HCT116 (cell line): ENCODE results near the gene ST7L. TPM values are rescaled to one million over a fixed set of nuclear protein-coding genes. Genes with fewer than 3 reads are reported as not detected.

Experiments used
- ATAC-seq: fragments of 200-7000 bp; cut with Tn5 transposase; 2 replicates; pipeline ENCODE4 v1.9.1; 2020; ENCODE audit warnings: mild to moderate bottlenecking, moderate library complexity
- BruUV-seq: library from RNA; stranded (reverse); fragments of 400-500 nt; replicated peaks from 2 replicates; lab custom pipeline; 2021; lab: Mats Ljungman, UMichigan
- CTCF ChIA-PET: fragments of 300-600 bp; sonication (Branson Sonifier 250); formaldehyde crosslinking; loops from one replicate; lab custom pipeline; 2021; ENCODE audit warnings: antibody characterized with exemption; lab: Charles Lee
- POLR2A ChIA-PET: fragments of 300-600, 350-600 bp; sonication (Branson Sonifier 250); formaldehyde crosslinking; loops from one replicate; lab custom pipeline; 2021; ENCODE audit warnings: antibody characterized with exemption; lab: Charles Lee
- RAD21 ChIA-PET, 2 experiments: fragments of 300-600 bp; sonication (Branson Sonifier 250); formaldehyde crosslinking; loops; one replicate each; lab custom pipeline; 2023; ENCODE audit warnings: low total read pairs in 2 of 2; ENCODE audit not compliant: uncharacterized antibody in 2 of 2, unreplicated experiment in 2 of 2, low non-redundant PET in 1 of 2; lab: Charles Lee
- DNase-seq: peaks from one replicate; pipeline ENCODE4 v3.0.0-alpha.2; 2010; ENCODE audit warnings: low read depth, low spot score
- H2AFZ ChIP-seq: fragments of 200-600 bp; shearing (Covaris generic), sonication (generic); 2 replicates; pipeline ENCODE4 v1.6.1; 2017; ENCODE audit warnings: low read depth, mixed run types, mixed read lengths, antibody characterized with exemption, low read length; ENCODE audit not compliant: poor library complexity, severe bottlenecking
- H3K27ac ChIP-seq: 2 replicates; pipeline ENCODE4 v1.5.1; 2012; ENCODE audit warnings: low read depth, low read length
- H3K27me3 ChIP-seq: fragments of 200-600 bp; sonication (generic); 2 replicates; pipeline ENCODE4 v1.6.1; 2016; ENCODE audit warnings: mixed run types, low read length, mixed read lengths; ENCODE audit not compliant: insufficient read depth
- H3K36me3 ChIP-seq, 2 experiments: fragments of 200-500 bp in 1 of 2; fragments of 200-600 bp in 1 of 2; sonication (Bioruptor generic) in 1 of 2; sonication (generic) in 1 of 2; 2 replicates each; pipeline versions ENCODE4 v1.5.1 to v1.6.1; 2014 to 2016; ENCODE audit warnings: low read length in 2 of 2, inconsistent platforms in 1 of 2, mixed read lengths in 1 of 2, mixed run types in 1 of 2; ENCODE audit not compliant: insufficient read depth in 2 of 2, control insufficient read depth in 1 of 2
- H3K4me1 ChIP-seq, 2 experiments: fragments of 200-600 bp in 1 of 2; sonication (generic) in 1 of 2; 2 replicates each; pipeline versions ENCODE4 v1.5.1 to v1.6.1; 2012 to 2017; ENCODE audit warnings: low read length in 2 of 2, inconsistent platforms in 1 of 2, mild to moderate bottlenecking in 1 of 2, mixed read lengths in 1 of 2, mixed run types in 1 of 2, moderate library complexity in 1 of 2; ENCODE audit not compliant: insufficient read depth in 2 of 2, control insufficient read depth in 1 of 2
- H3K4me2 ChIP-seq: fragments of 200-600 bp; sonication (generic); 2 replicates; pipeline ENCODE4 v1.6.1; 2017; ENCODE audit warnings: mixed run types, low read length, mixed read lengths
- H3K4me3 ChIP-seq, 2 experiments: fragments of 200-600 bp in 1 of 2; sonication (generic) in 1 of 2; replicated peaks in 1 of 2; 2 replicates each; pipeline ENCODE4 v1.5.1; 2011 to 2016; ENCODE audit warnings: low read length in 2 of 2, control low read depth in 1 of 2, low read depth in 1 of 2, mild to moderate bottlenecking in 1 of 2, mixed read lengths in 1 of 2, mixed run types in 1 of 2
- H3K79me2 ChIP-seq: fragments of 200-600 bp; sonication (generic); 2 replicates; pipeline ENCODE4 v1.6.1; 2017; ENCODE audit warnings: mild to moderate bottlenecking, mixed run types, low read length, moderate library complexity, mixed read lengths; ENCODE audit not compliant: insufficient read depth
- H3K9ac ChIP-seq: fragments of 200-600 bp; sonication (generic); 2 replicates; pipeline ENCODE4 v1.6.1; 2016; ENCODE audit warnings: low read length, mixed read lengths
- H3K9me2 ChIP-seq: fragments of 200-600 bp; sonication (generic), shearing (Covaris generic); 2 replicates; pipeline ENCODE4 v1.6.1; 2017; ENCODE audit warnings: mixed run types, mild to moderate bottlenecking, moderate library complexity; ENCODE audit not compliant: insufficient read depth
- H3K9me3 ChIP-seq, 2 experiments: fragments of 200-500 bp in 1 of 2; fragments of 200-600 bp in 1 of 2; sonication (Bioruptor generic) in 1 of 2; sonication (generic) in 1 of 2; 2 replicates each; pipeline ENCODE4 v1.6.1; 2014 to 2017; ENCODE audit warnings: low read length in 2 of 2, mixed read lengths in 2 of 2, inconsistent platforms in 1 of 2, low read depth in 1 of 2, mild to moderate bottlenecking in 1 of 2, mixed run types in 1 of 2, moderate library complexity in 1 of 2; ENCODE audit not compliant: control insufficient read depth in 1 of 2, insufficient read depth in 1 of 2
- H4K20me1 ChIP-seq: fragments of 200-600 bp; sonication (generic), shearing (Covaris generic); 2 replicates; pipeline ENCODE4 v1.6.1; 2017; ENCODE audit warnings: mixed run types, mild to moderate bottlenecking, moderate library complexity; ENCODE audit not compliant: insufficient read depth
- CBX3 ChIP-seq: IDR thresholded peaks from 2 replicates; pipeline ENCODE4 v1.6.1; 2012; ENCODE audit warnings: low read depth
- EGR1 ChIP-seq: IDR thresholded peaks from 2 replicates; pipeline ENCODE4 v1.6.1; 2012; ENCODE audit warnings: low read depth
- ELF1 ChIP-seq: IDR thresholded peaks from 2 replicates; pipeline ENCODE4 v1.6.1; 2012; ENCODE audit warnings: low read depth, borderline replicate concordance
- EZH2 ChIP-seq: fragments of 200-600 bp; sonication (generic); IDR thresholded peaks from 2 replicates; pipeline ENCODE4 v1.6.1; 2017; ENCODE audit warnings: antibody characterized with exemption, mixed run types
- EZH2phosphoT487 ChIP-seq: fragments of 200-600 bp; IDR thresholded peaks from 2 replicates; pipeline ENCODE4 v1.6.1; 2018; ENCODE audit warnings: antibody characterized with exemption, borderline replicate concordance
- FOSL1 ChIP-seq: IDR thresholded peaks from 2 replicates; pipeline ENCODE4 v1.6.1; 2012; ENCODE audit warnings: low read depth
- JUND ChIP-seq: IDR thresholded peaks from 2 replicates; pipeline ENCODE4 v1.6.1; 2012
- RAD21 ChIP-seq: IDR thresholded peaks from 2 replicates; pipeline ENCODE4 v1.6.1; 2012; ENCODE audit warnings: low read depth, mild to moderate bottlenecking
- SIN3A ChIP-seq: IDR thresholded peaks from 2 replicates; pipeline ENCODE4 v1.6.1; 2012; ENCODE audit warnings: low read depth
- SP1 ChIP-seq: IDR thresholded peaks from 2 replicates; pipeline ENCODE4 v1.6.1; 2012; ENCODE audit warnings: low read depth
- SRF ChIP-seq: IDR thresholded peaks from 2 replicates; pipeline ENCODE4 v1.6.1; 2012; ENCODE audit warnings: low read depth
- TCF7L2 ChIP-seq: IDR thresholded peaks from 2 replicates; pipeline ENCODE4 v1.7.0; 2011; ENCODE audit warnings: borderline replicate concordance, inconsistent platforms; ENCODE audit not compliant: insufficient read depth, insufficient read length; ENCODE audit errors: extremely low read depth
- ZFX ChIP-seq: fragments of 450-650 bp; IDR thresholded peaks from 2 replicates; pipeline ENCODE4 v1.6.1; 2017
- intact Hi-C: fragments of 100-400 bp; cut with micrococcal nuclease; formaldehyde crosslinking; loops from 2 replicates; pipeline ENCODE4 v1.10.0; 2022
- total RNA-seq: library from RNA; stranded (reverse); gene quantifications from one replicate; pipeline ENCODE4 v1.2.1, GENCODE V29; 2021; ENCODE audit not compliant: unreplicated experiment
- TF ChIP-seq, protein P1 (sequence below): IDR thresholded peaks from 2 replicates; pipeline ENCODE4 v1.6.1; 2012; ENCODE audit warnings: low read depth
- TF ChIP-seq, protein P2 (sequence below): IDR thresholded peaks from 2 replicates; pipeline ENCODE4 v1.6.1; 2011; ENCODE audit warnings: mild to moderate bottlenecking, low read length, moderate library complexity; ENCODE audit not compliant: insufficient replicate concordance; ENCODE audit errors: extremely low read depth
- TF ChIP-seq, protein P3 (sequence below), 3 experiments: fragments of 200-600 bp in 1 of 3; sonication (generic) in 1 of 3; IDR thresholded peaks in 2 of 3; conservative IDR thresholded peaks in 1 of 3; 2 replicates each; pipeline ENCODE4 v1.5.1; 2012 to 2017; ENCODE audit warnings: low read depth in 2 of 3, low read length in 2 of 3, antibody characterized with exemption in 1 of 3, borderline replicate concordance in 1 of 3, control low read depth in 1 of 3, mild to moderate bottlenecking in 1 of 3, mixed read lengths in 1 of 3, mixed run types in 1 of 3, moderate library complexity in 1 of 3; ENCODE audit not compliant: insufficient read depth in 1 of 3
- TF ChIP-seq, protein P4 (sequence below): IDR thresholded peaks from 2 replicates; pipeline ENCODE4 v1.6.1; 2012

ST7L gene
- total RNA-seq, 1 experiment from 2014 or later, result 19.9 TPM

DNA sequence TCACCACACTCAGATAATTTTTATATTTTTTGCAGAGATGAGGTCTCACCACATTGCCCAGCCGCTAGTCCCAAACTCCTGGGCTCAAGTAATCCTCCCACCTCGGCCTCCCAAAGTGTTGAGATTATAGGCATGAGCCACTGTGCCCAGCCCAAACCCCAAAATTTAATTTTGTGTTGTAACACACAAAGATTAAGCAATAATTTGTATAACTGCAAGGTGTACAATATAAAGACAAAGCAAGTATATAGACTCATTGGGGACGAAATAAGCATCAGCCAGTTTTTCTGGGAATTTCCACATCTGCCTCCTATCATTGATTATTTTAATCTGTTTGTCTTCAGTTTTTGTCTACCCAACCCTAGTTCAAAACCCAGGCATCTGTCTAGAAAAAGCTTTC, 42.7 kb downstream of the ST7L start (continued):
- TF ChIP-seq, protein P1, sequence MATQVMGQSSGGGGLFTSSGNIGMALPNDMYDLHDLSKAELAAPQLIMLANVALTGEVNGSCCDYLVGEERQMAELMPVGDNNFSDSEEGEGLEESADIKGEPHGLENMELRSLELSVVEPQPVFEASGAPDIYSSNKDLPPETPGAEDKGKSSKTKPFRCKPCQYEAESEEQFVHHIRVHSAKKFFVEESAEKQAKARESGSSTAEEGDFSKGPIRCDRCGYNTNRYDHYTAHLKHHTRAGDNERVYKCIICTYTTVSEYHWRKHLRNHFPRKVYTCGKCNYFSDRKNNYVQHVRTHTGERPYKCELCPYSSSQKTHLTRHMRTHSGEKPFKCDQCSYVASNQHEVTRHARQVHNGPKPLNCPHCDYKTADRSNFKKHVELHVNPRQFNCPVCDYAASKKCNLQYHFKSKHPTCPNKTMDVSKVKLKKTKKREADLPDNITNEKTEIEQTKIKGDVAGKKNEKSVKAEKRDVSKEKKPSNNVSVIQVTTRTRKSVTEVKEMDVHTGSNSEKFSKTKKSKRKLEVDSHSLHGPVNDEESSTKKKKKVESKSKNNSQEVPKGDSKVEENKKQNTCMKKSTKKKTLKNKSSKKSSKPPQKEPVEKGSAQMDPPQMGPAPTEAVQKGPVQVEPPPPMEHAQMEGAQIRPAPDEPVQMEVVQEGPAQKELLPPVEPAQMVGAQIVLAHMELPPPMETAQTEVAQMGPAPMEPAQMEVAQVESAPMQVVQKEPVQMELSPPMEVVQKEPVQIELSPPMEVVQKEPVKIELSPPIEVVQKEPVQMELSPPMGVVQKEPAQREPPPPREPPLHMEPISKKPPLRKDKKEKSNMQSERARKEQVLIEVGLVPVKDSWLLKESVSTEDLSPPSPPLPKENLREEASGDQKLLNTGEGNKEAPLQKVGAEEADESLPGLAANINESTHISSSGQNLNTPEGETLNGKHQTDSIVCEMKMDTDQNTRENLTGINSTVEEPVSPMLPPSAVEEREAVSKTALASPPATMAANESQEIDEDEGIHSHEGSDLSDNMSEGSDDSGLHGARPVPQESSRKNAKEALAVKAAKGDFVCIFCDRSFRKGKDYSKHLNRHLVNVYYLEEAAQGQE, result no peak
- TF ChIP-seq, all 23 proteins: peak for 0

DNA sequence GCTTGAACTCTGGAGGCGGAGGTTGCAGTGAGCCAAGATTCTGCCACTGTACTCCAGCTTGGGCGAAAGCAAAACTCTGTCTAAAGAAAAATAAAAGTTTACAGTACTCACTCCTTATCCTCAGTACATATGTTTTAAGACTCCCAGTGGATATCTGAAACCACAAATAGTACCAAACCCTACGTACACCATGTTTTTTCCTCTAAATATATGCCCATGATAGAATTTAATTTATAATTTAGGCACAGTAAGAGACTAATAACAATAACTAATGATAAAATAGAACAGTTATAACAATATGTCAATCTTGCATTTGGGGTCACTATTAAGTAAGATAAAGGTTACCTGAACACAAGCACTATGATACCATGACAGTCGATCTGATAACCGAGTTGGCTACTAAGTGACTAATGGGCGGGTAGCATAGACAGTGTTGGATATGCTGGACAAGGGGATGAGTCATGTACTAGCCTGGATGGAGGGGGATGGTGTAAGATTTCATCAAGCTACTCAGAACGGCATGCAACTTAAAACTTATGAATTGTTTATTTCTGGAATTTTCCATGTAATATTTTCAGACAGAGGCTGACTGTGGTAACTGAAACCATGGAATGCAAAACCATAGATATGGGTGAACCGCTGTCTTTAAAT, 43.7 kb downstream of the ST7L start:
- DNase-seq, result peak; percentile 69
- Histone ChIP-seq H3K4me3 (no peak overlapping the region), H3K4me1 (peaks cover 11 to 12% of the 10 kb centered on the region in 2 experiments; a peak in 3 of 4 replicates), H4K20me1 (no peaks in the 10 kb centered on the region), H3K79me2 (no peaks in the 10 kb centered on the region), H3K9me2 (no peaks in the 10 kb centered on the region), H3K9ac (no peak overlapping the region), H3K9me3 (no peaks in the 10 kb centered on the region), H2AFZ (peak overlapping the region; percentile 27), H3K36me3 (peaks cover 4 to 6% of the 10 kb centered on the region in 2 experiments; a peak in 2 of 4 replicates), H3K27me3 (no peaks in the 10 kb centered on the region), H3K4me2 (peak overlapping the region; percentile 51), H3K27ac (no peak overlapping the region)
- ChIA-PET CTCF (no interaction called here), RAD21 (no interaction called here), POLR2A (no interaction called here)
- peak; percentile 99 for ATAC-seq
- BruUV-seq, result no TSS peak
- intact Hi-C loops, result no loop called here
- TF ChIP-seq, protein P2, sequence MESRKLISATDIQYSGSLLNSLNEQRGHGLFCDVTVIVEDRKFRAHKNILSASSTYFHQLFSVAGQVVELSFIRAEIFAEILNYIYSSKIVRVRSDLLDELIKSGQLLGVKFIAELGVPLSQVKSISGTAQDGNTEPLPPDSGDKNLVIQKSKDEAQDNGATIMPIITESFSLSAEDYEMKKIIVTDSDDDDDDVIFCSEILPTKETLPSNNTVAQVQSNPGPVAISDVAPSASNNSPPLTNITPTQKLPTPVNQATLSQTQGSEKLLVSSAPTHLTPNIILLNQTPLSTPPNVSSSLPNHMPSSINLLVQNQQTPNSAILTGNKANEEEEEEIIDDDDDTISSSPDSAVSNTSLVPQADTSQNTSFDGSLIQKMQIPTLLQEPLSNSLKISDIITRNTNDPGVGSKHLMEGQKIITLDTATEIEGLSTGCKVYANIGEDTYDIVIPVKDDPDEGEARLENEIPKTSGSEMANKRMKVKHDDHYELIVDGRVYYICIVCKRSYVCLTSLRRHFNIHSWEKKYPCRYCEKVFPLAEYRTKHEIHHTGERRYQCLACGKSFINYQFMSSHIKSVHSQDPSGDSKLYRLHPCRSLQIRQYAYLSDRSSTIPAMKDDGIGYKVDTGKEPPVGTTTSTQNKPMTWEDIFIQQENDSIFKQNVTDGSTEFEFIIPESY, result no peak
- TF ChIP-seq FOSL1, result peak; percentile 70
- no peak for TF ChIP-seq TCF7L2
- no peak for TF ChIP-seq EGR1
- TF ChIP-seq ZFX, result no peak
- TF ChIP-seq EZH2, result no peak
- no peak for TF ChIP-seq SIN3A
- TF ChIP-seq, protein P3, sequence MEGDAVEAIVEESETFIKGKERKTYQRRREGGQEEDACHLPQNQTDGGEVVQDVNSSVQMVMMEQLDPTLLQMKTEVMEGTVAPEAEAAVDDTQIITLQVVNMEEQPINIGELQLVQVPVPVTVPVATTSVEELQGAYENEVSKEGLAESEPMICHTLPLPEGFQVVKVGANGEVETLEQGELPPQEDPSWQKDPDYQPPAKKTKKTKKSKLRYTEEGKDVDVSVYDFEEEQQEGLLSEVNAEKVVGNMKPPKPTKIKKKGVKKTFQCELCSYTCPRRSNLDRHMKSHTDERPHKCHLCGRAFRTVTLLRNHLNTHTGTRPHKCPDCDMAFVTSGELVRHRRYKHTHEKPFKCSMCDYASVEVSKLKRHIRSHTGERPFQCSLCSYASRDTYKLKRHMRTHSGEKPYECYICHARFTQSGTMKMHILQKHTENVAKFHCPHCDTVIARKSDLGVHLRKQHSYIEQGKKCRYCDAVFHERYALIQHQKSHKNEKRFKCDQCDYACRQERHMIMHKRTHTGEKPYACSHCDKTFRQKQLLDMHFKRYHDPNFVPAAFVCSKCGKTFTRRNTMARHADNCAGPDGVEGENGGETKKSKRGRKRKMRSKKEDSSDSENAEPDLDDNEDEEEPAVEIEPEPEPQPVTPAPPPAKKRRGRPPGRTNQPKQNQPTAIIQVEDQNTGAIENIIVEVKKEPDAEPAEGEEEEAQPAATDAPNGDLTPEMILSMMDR (IDR thresholded peaks at IDR 0.05 in 2 of 3, conservative IDR thresholded peaks at IDR 0.05 in 1 of 3; ENCODE audit: borderline replicate concordance in 1 of 3, insufficient read depth in 1 of 3, low read depth in 2 of 3, low read length in 2 of 3), result no peak
- TF ChIP-seq JUND, result peak; percentile 74
- peak; percentile 61; the same call in 1 of the 2 replicates for TF ChIP-seq CBX3
- TF ChIP-seq SRF, result no peak
- TF ChIP-seq EZH2phosphoT487, result no peak
- peak; percentile 25; the same call in 1 of the 2 replicates for TF ChIP-seq SP1
- TF ChIP-seq, protein P4, sequence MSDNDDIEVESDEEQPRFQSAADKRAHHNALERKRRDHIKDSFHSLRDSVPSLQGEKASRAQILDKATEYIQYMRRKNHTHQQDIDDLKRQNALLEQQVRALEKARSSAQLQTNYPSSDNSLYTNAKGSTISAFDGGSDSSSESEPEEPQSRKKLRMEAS, result no peak; the same call in 1 of the 2 replicates
- no peak for TF ChIP-seq RAD21
- no peak for TF ChIP-seq ELF1
